HEK293 (cell line): ENCODE data around the gene PRRT2.

Experiments used
- SETDB1 ChIP-seq: IDR thresholded peaks from one replicate; pipeline ENCODE4 v1.6.1; 2017; ENCODE audit warnings: mild to moderate bottlenecking, low read length, moderate library complexity, mixed read lengths; ENCODE audit not compliant: insufficient read length
- TF ChIP-seq, protein P1 (sequence below): fragments of 450-650 bp; formaldehyde crosslinking; IDR thresholded peaks from 2 replicates; pipeline ENCODE4 v1.5.1; 2016; ENCODE audit warnings: missing biosample characterization, missing genetic modification characterization

DNA sequence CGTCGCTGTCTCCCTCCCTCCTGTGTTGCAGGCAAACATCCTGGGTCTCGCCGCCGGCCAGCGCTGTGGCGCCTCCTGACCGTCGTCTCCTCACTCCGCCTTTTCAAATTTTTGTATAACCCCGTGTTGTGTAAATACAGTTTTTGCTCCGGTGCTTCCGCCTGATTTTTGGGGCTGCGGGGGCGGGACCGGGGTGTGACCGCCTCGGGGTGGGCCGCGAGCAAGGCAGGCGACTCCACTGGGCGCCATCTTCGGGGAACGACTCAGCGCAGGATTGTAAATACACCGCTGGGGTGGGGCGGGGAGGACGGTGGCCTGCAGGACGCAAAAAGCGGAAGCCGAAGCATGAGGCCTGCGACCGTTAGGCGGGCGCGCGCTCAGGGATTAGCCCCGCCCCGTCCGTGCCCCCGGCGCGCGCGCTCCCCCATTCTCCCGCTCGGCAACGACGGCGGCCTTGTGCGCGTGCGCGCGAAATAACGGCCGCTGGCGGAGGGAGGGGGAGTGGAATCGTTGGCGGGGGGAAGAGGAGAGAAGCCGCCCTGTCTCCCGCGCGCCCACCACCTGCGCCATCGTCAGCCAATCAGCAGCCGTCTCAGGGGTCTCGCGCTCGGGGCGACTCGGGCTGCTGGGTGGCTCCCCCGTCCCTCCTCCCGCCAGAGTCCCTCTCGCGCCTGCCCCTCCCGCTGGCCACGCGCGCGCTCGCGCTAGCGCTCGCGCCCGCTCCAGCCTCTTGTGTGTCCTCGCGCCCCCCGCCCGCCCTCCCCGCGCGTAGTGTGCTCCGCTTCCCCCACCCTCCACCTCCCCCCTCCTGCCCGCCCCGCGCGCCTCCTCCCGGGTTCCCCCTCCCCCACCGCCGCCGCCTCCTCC is 6.5 kb upstream of the PRRT2 start:
- TF ChIP-seq, protein P1, sequence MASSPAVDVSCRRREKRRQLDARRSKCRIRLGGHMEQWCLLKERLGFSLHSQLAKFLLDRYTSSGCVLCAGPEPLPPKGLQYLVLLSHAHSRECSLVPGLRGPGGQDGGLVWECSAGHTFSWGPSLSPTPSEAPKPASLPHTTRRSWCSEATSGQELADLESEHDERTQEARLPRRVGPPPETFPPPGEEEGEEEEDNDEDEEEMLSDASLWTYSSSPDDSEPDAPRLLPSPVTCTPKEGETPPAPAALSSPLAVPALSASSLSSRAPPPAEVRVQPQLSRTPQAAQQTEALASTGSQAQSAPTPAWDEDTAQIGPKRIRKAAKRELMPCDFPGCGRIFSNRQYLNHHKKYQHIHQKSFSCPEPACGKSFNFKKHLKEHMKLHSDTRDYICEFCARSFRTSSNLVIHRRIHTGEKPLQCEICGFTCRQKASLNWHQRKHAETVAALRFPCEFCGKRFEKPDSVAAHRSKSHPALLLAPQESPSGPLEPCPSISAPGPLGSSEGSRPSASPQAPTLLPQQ (tag by site-specific recombination): peak; percentile 95
- TF ChIP-seq SETDB1: no peak
